H1 (cell line): ENCODE results near the gene LIMK1. TPM values are rescaled to one million over a fixed set of nuclear protein-coding genes. Genes with fewer than 3 reads are reported as not detected.

Experiments
- CTCF ChIA-PET: fragments of 300-600 bp; sonication (Branson Sonifier 250); formaldehyde crosslinking; loops from one replicate; lab custom pipeline; 2021; ENCODE audit not compliant: partially characterized antibody; lab: Charles Lee
- POLR2A ChIA-PET: fragments of 300-600 bp; sonication (Branson Sonifier 250); formaldehyde crosslinking; loops from one replicate; lab custom pipeline; 2021; ENCODE audit warnings: inconsistent platforms; ENCODE audit not compliant: partially characterized antibody; lab: Charles Lee
- DNase-seq, 2 experiments: peaks; one replicate each; pipeline versions ENCODE4 v3.0.0 to v3.0.0-alpha.2; 2010 to 2022; ENCODE audit warnings: low spot score in 2 of 2, low read depth in 1 of 2, mixed read lengths in 1 of 2
- FAIRE-seq: peaks from 2 replicates; lab custom pipeline; 2011; peaks lifted over from hg19 to GRCh38; lab: Jason Lieb, UNC
- H2AFZ ChIP-seq: 2 replicates; pipeline ENCODE4 v1.8.1; 2012; ENCODE audit warnings: low read length, inconsistent platforms
- H2AK5ac ChIP-seq: 2 replicates; pipeline ENCODE4 v1.6.1; 2013; ENCODE audit warnings: low read depth, low read length
- H2BK120ac ChIP-seq: replicated peaks from 2 replicates; pipeline ENCODE3; 2013; ENCODE audit warnings: low read depth, low read length, inconsistent platforms
- H2BK12ac ChIP-seq: 2 replicates; pipeline ENCODE4 v1.6.1; 2013; ENCODE audit warnings: low read depth, low read length
- H2BK15ac ChIP-seq: 2 replicates; pipeline ENCODE4 v1.6.1; 2013; ENCODE audit warnings: low read length
- H2BK20ac ChIP-seq: 2 replicates; pipeline ENCODE4 v1.6.1; 2013; ENCODE audit warnings: low read length
- H2BK5ac ChIP-seq: 2 replicates; pipeline ENCODE4 v1.6.1; 2013; ENCODE audit warnings: low read depth, low read length
- H3K14ac ChIP-seq: 2 replicates; pipeline ENCODE4 v1.6.1; 2013; ENCODE audit warnings: inconsistent platforms; ENCODE audit not compliant: insufficient read length
- H3K18ac ChIP-seq: 2 replicates; pipeline ENCODE4 v1.6.1; 2013; ENCODE audit warnings: low read length; ENCODE audit errors: extremely low read depth
- H3K23ac ChIP-seq: 2 replicates; pipeline ENCODE4 v1.6.1; 2013; ENCODE audit warnings: inconsistent platforms; ENCODE audit not compliant: insufficient read length
- H3K23me2 ChIP-seq: 2 replicates; pipeline ENCODE4 v1.6.1; 2013; ENCODE audit warnings: low read depth, low read length
- H3K27ac ChIP-seq: 2 replicates; pipeline ENCODE4 v1.6.1; 2011; ENCODE audit warnings: low read depth, low read length, inconsistent platforms
- H3K27me3 ChIP-seq, 4 experiments: replicated peaks in 1 of 4; 1 replicate in 1 of 4; 2 replicates in 3 of 4; pipeline versions ENCODE4 v1.6.1 to v1.8.1; 2011 to 2013; ENCODE audit warnings: low read length in 3 of 4, mild to moderate bottlenecking in 3 of 4, inconsistent platforms in 2 of 4, mixed read lengths in 2 of 4, moderate library complexity in 1 of 4; ENCODE audit not compliant: control insufficient read depth in 3 of 4, insufficient read depth in 3 of 4; ENCODE audit errors: extremely low read depth in 1 of 4
- H3K36me3 ChIP-seq, 4 experiments: 2 replicates each; pipeline versions ENCODE4 v1.6.1 to v1.8.1; 2011 to 2013; ENCODE audit warnings: mild to moderate bottlenecking in 4 of 4, low read length in 3 of 4, moderate library complexity in 2 of 4, control low read depth in 1 of 4, inconsistent platforms in 1 of 4; ENCODE audit not compliant: insufficient read depth in 4 of 4, control insufficient read depth in 2 of 4
- H3K4ac ChIP-seq: replicated peaks from 2 replicates; pipeline ENCODE3; 2013; ENCODE audit warnings: low read length, low read depth, mixed read lengths, inconsistent platforms; ENCODE audit not compliant: insufficient read length
- H3K4me1 ChIP-seq, 4 experiments: replicated peaks in 1 of 4; 1 replicate in 1 of 4; 2 replicates in 3 of 4; pipeline versions ENCODE4 v1.6.1 to v1.8.1; 2011 to 2013; ENCODE audit warnings: low read length in 3 of 4, inconsistent platforms in 2 of 4, mixed read lengths in 1 of 4; ENCODE audit not compliant: insufficient read depth in 4 of 4, control insufficient read depth in 3 of 4
- H3K4me2 ChIP-seq, 2 experiments: 2 replicates each; pipeline versions ENCODE4 v1.6.1 to v1.8.1; 2011 to 2013; ENCODE audit warnings: low read depth in 2 of 2, low read length in 2 of 2, control low read depth in 1 of 2, inconsistent platforms in 1 of 2, mild to moderate bottlenecking in 1 of 2; ENCODE audit not compliant: insufficient read depth in 1 of 2
- H3K4me3 ChIP-seq, 4 experiments: fragments of 200-600, 300-600 bp in 1 of 4; sonication (generic), shearing (Covaris generic), sonication (Bioruptor Twin) in 1 of 4; 2 replicates each; pipeline versions ENCODE4 v1.5.1 to v1.8.1; 2011 to 2016; ENCODE audit warnings: low read length in 4 of 4, low read depth in 3 of 4, control low read depth in 2 of 4, inconsistent platforms in 2 of 4, mild to moderate bottlenecking in 2 of 4, mixed read lengths in 1 of 4, moderate library complexity in 1 of 4; ENCODE audit not compliant: insufficient read depth in 2 of 4; ENCODE audit errors: extremely low read depth in 1 of 4
- H3K56ac ChIP-seq: replicated peaks from 2 replicates; pipeline ENCODE3; 2013; ENCODE audit warnings: low read depth, mild to moderate bottlenecking, mixed read lengths, low read length, inconsistent platforms; ENCODE audit not compliant: insufficient read length
- H3K79me1 ChIP-seq: 2 replicates; pipeline ENCODE4 v1.6.1; 2013; ENCODE audit warnings: low read depth, low read length, control low read depth
- H3K79me2 ChIP-seq, 2 experiments: 2 replicates each; pipeline versions ENCODE4 v1.6.1 to v1.8.1; 2012 to 2013; ENCODE audit warnings: low read length in 2 of 2, mild to moderate bottlenecking in 2 of 2, inconsistent platforms in 1 of 2; ENCODE audit not compliant: insufficient read depth in 2 of 2, control insufficient read depth in 1 of 2
- H3K9ac ChIP-seq, 4 experiments: replicated peaks in 1 of 4; 1 replicate in 1 of 4; 2 replicates in 3 of 4; pipeline versions ENCODE4 v1.6.1 to v1.8.1; 2011 to 2013; ENCODE audit warnings: low read depth in 3 of 4, low read length in 3 of 4, control low read depth in 2 of 4, mild to moderate bottlenecking in 2 of 4, moderate library complexity in 2 of 4, inconsistent platforms in 1 of 4; ENCODE audit errors: extremely low read depth in 1 of 4
- H3K9me3 ChIP-seq, 2 experiments: 2 replicates each; pipeline versions ENCODE4 v1.6.1 to v1.8.1; 2012 to 2013; ENCODE audit warnings: mild to moderate bottlenecking in 2 of 2, moderate library complexity in 2 of 2, control low read depth in 1 of 2, inconsistent platforms in 1 of 2, low read depth in 1 of 2, low read length in 1 of 2, mixed read lengths in 1 of 2; ENCODE audit not compliant: insufficient read depth in 2 of 2
- H4K20me1 ChIP-seq, 2 experiments: replicated peaks in 1 of 2; 2 replicates each; pipeline versions ENCODE3 to v1.8.1; 2011 to 2013; ENCODE audit warnings: inconsistent platforms in 2 of 2, low read length in 2 of 2, mild to moderate bottlenecking in 1 of 2; ENCODE audit not compliant: insufficient read depth in 2 of 2, control insufficient read depth in 1 of 2
- H4K5ac ChIP-seq: 2 replicates; pipeline ENCODE4 v1.6.1; 2013; ENCODE audit warnings: low read length, low read depth, mixed read lengths, inconsistent platforms; ENCODE audit not compliant: insufficient read length
- H4K8ac ChIP-seq: 2 replicates; pipeline ENCODE4 v1.8.0; 2013; ENCODE audit warnings: mild to moderate bottlenecking, moderate library complexity, low read length, inconsistent platforms; ENCODE audit not compliant: insufficient read depth; ENCODE audit errors: extremely low read depth
- H4K91ac ChIP-seq: replicated peaks from 2 replicates; pipeline ENCODE3; 2013; ENCODE audit warnings: low read length, mixed read lengths, inconsistent platforms; ENCODE audit not compliant: insufficient read length
- JUN ChIP-seq: IDR thresholded peaks from 2 replicates; pipeline ENCODE4 v1.6.1; 2011; ENCODE audit warnings: low read depth, mild to moderate bottlenecking, improper control_type of control experiment, low read length
- TEAD4 ChIP-seq: IDR thresholded peaks from 2 replicates; pipeline ENCODE4 v1.6.1; 2012; ENCODE audit warnings: low read depth, low read length, inconsistent platforms, mixed read lengths
- WGBS, 2 experiments: shearing (Covaris generic) in 1 of 2; methylation state at CpG; one replicate each; pipeline versions ENCODE4 v1.1.6 to v1.1.7; 2013 to 2015; ENCODE audit warnings: low lambda C conversion rate in 2 of 2, mixed read lengths in 2 of 2, inconsistent platforms in 1 of 2, low coverage in 1 of 2, missing lambda C conversion rate in 1 of 2; ENCODE audit not compliant: insufficient replicate concordance in 2 of 2, insufficient coverage in 1 of 2, insufficient read length in 1 of 2; ENCODE audit errors: extremely low coverage in 1 of 2, missing lambda C conversion rate in 1 of 2; 5-methylcytosine and 5-hydroxymethylcytosine counted together
- polyA plus RNA-seq, 7 experiments: library from polyadenylated mRNA; depleted of rRNA in 3 of 7; stranded (reverse) in 5 of 7; unstranded in 2 of 7; fragments of >200 nt in 5 of 7; fragments of 200-250 nt in 2 of 7; gene quantifications; 1 replicate in 5 of 7; 2 replicates in 1 of 7; 4 replicates in 1 of 7; pipeline versions ENCODE4 v1.2.1 to v1.2.3, GENCODE V29; 2011 to 2013; ENCODE audit warnings: missing spikeins in 2 of 7, mixed read lengths in 2 of 7
- total RNA-seq: library from RNA; stranded (reverse); fragmentation: NEBNext Ultra II Directional; extraction: Animal tissue kit (Norgen Biotek cat#: 25700); gene quantifications from 2 replicates; pipeline ENCODE4 v1.2.1, GENCODE V29; 2021
- TF ChIP-seq, protein P1 (sequence below): IDR thresholded peaks from 2 replicates; pipeline ENCODE4 v1.6.1; 2011; ENCODE audit warnings: low read length, improper control_type of control experiment

LIMK1 gene
- total and polyA plus RNA-seq, 2 of the 8 experiments (the other 6 are each of a cell fraction or from before 2014, with no cell fraction given): 93.5 to 108 TPM

DNA sequence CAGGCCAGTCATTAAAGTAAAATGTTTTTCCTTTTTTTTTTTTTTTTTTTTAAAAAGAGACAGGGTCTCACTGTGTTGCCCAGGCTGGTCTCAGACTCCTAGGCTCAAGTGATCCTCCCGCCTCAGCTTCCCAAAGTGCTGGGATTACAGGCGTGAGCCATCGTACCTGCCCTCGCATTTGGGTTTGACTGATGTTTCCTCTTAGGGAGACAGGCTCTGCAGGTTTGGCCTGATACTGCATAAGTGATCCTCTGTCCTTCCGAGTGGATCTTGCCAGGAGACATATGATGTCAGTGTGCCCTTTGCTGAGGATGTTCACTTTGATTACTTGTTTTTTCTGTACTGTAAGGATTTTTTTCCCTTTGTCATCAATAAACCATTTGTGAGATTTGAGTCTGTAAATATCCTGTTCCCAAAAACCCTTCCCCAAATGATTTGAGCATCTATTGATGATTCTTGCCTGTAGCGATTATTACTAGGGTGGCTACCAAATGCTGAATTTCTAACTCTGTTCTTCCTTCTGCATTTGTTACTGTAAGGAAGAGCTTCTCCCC lies 19.7 kb downstream of the LIMK1 start:
- Histone ChIP-seq H3K9me3 (no peaks in the 10 kb centered on the region), H3K18ac (no peak overlapping the region), H3K4ac (no peak overlapping the region), H2AK5ac (no peak overlapping the region), H4K8ac (no peak overlapping the region), H2BK15ac (no peak overlapping the region), H3K56ac (no peak overlapping the region), H3K4me3 (no peak overlapping the region), H3K23me2 (0 out of 2 replicates have a peak, but pooled peaks cover 2% of the 10 kb centered on the region), H3K79me1 (no peaks in the 10 kb centered on the region), H3K36me3 (peaks cover 8 to 38% (median 24%) of the 10 kb centered on the region in 4 experiments), H2AFZ (no peak overlapping the region), H3K4me1 (no peaks in the 10 kb centered on the region), H3K4me2 (no peak overlapping the region), H2BK5ac (no peak overlapping the region), H3K9ac (no peak overlapping the region), H2BK120ac (no peak overlapping the region), H3K23ac (no peak overlapping the region), H3K14ac (no peak overlapping the region), H3K27me3 (no peaks in the 10 kb centered on the region), H3K79me2 (no peaks in the 10 kb centered on the region), H4K20me1 (peaks cover 0 to 8% of the 10 kb centered on the region in 2 experiments), H2BK20ac (no peak overlapping the region), H3K27ac (no peak overlapping the region), H4K5ac (no peak overlapping the region), H2BK12ac (no peak overlapping the region), H4K91ac (no peak overlapping the region)
- DNase-seq (no peak), FAIRE-seq (no peak)
- CTCF ChIA-PET: interaction anchor here (0.7 to 2.7 kb wide), 5 partner anchors 13 to 173 kb away, joined by 4 to 6 read pairs (median 4); no protein-coding TSS in a partner anchor
- WGBS, 2 experiments: 95% methylated on average over 6 of the region's 6 CpGs; no CpG with 5 or more reads in 1 of the 2 experiments
- POLR2A ChIA-PET: interaction anchor here (1.5 kb wide), 1 partner anchor 73 kb away, joined by 4 read pairs; no protein-coding TSS in a partner anchor
- TF ChIP-seq TEAD4 (no peak), JUN (no peak)
- TF ChIP-seq, protein P1, sequence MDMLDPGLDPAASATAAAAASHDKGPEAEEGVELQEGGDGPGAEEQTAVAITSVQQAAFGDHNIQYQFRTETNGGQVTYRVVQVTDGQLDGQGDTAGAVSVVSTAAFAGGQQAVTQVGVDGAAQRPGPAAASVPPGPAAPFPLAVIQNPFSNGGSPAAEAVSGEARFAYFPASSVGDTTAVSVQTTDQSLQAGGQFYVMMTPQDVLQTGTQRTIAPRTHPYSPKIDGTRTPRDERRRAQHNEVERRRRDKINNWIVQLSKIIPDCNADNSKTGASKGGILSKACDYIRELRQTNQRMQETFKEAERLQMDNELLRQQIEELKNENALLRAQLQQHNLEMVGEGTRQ: no peak
